ENCODE data around the gene ABHD12B. TPM values are rescaled to one million over a fixed set of nuclear protein-coding genes. Genes with fewer than 3 reads are reported as not detected.

Gene ABHD12B
- total and polyA plus RNA-seq, 2 experiments from 2014 or later: 9.0 to 52.8 TPM

DNA sequence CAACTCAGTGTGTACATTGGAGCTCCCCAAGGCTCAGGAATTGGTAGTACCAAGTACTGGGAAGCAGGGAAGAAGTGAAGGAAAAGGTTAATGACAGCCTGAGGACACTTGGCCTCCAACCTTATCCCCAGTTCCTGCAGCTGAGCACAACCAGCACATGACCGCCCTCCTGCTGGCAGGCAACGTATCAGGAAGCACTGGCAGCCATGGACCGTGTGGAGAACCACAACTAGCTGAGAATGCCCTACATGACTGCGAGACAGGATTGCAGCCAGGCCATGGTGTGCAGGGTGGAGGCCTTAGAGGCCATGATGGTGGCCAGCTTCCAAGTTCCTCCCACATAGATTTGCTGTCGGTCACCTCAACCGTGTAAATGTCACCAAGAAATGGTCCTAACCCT, 45.6 kb downstream of the ABHD12B start:
- H4K20me1 ChIP-seq (replicated peaks; ENCODE audit: insufficient read depth): no peaks in the 10 kb centered on the region
- H3K4me1 ChIP-seq (ENCODE audit: insufficient read depth): peaks cover 9% of the 10 kb centered on the region; the same call in 1 of the 2 replicates
- H2AFZ ChIP-seq: no peak overlapping the region
- no peaks in the 10 kb centered on the region for H3K27me3 ChIP-seq (ENCODE audit: insufficient read depth)
- no peaks in the 10 kb centered on the region for H3K9me3 Mint-ChIP-seq
- H3K27me3 Mint-ChIP-seq (ENCODE audit: insufficient read depth, low read depth, poor library complexity): no peaks in the 10 kb centered on the region
- no peak overlapping the region for H3K27ac Mint-ChIP-seq
- peaks cover 9% of the 10 kb centered on the region for H3K4me1 Mint-ChIP-seq
- ATAC-seq (no peak), DNase-seq (ENCODE audit: low spot score) (no peak)
- H3K4me3 ChIP-seq: no peak overlapping the region
- no peaks in the 10 kb centered on the region for H3K79me2 ChIP-seq (replicated peaks; ENCODE audit: insufficient read depth)
- H3F3A ChIP-seq (replicated peaks; ENCODE audit: low read depth): no peaks in the 10 kb centered on the region
- H3K27ac ChIP-seq (ENCODE audit: low read depth): no peak overlapping the region
- H3K4me2 ChIP-seq: no peak overlapping the region
- peaks cover 47% of the 10 kb centered on the region for H3K36me3 Mint-ChIP-seq (ENCODE audit: low read depth)
- H3K36me3 ChIP-seq (ENCODE audit: insufficient read depth): peaks cover 12% of the 10 kb centered on the region; the same call in 1 of the 2 replicates
- H3K4me3 Mint-ChIP-seq: no peak overlapping the region
- H3K9me2 ChIP-seq (ENCODE audit: insufficient read depth): no peaks in the 10 kb centered on the region
- TF ChIP-seq STAT1 (IDR thresholded peaks at IDR 0.05; ENCODE audit: unreplicated experiment) (no peak), EZH2phosphoT487 (IDR thresholded peaks at IDR 0.05; ENCODE audit: unreplicated experiment) (no peak), ZNF114 (CRISPR knock-in tag; IDR thresholded peaks at IDR 0.05) (no peak), CREB1 (CRISPR knock-in tag; IDR thresholded peaks at IDR 0.05; ENCODE audit: low read depth) (no peak), ZNF331 (CRISPR knock-in tag; IDR thresholded peaks at IDR 0.05; ENCODE audit: low read depth) (no peak), POLR2AphosphoS5 (IDR thresholded peaks at IDR 0.05; ENCODE audit: low read depth) (no peak), NANOG (IDR thresholded peaks at IDR 0.05; ENCODE audit: borderline replicate concordance) (no peak), JUNB (IDR thresholded peaks at IDR 0.05; ENCODE audit: unreplicated experiment) (no peak), EZH2 (IDR thresholded peaks at IDR 0.05; ENCODE audit: low read depth, unreplicated experiment) (no peak), REST (IDR thresholded peaks at IDR 0.05; ENCODE audit: unreplicated experiment) (no peak), CTCF (conservative IDR thresholded peaks at IDR 0.05; ENCODE audit: low read depth in 2 of 2) (no peak)
- TF ChIP-seq, protein P1, sequence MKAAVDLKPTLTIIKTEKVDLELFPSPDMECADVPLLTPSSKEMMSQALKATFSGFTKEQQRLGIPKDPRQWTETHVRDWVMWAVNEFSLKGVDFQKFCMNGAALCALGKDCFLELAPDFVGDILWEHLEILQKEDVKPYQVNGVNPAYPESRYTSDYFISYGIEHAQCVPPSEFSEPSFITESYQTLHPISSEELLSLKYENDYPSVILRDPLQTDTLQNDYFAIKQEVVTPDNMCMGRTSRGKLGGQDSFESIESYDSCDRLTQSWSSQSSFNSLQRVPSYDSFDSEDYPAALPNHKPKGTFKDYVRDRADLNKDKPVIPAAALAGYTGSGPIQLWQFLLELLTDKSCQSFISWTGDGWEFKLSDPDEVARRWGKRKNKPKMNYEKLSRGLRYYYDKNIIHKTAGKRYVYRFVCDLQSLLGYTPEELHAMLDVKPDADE (IDR thresholded peaks at IDR 0.05): no peak
- TF ChIP-seq, protein P2, sequence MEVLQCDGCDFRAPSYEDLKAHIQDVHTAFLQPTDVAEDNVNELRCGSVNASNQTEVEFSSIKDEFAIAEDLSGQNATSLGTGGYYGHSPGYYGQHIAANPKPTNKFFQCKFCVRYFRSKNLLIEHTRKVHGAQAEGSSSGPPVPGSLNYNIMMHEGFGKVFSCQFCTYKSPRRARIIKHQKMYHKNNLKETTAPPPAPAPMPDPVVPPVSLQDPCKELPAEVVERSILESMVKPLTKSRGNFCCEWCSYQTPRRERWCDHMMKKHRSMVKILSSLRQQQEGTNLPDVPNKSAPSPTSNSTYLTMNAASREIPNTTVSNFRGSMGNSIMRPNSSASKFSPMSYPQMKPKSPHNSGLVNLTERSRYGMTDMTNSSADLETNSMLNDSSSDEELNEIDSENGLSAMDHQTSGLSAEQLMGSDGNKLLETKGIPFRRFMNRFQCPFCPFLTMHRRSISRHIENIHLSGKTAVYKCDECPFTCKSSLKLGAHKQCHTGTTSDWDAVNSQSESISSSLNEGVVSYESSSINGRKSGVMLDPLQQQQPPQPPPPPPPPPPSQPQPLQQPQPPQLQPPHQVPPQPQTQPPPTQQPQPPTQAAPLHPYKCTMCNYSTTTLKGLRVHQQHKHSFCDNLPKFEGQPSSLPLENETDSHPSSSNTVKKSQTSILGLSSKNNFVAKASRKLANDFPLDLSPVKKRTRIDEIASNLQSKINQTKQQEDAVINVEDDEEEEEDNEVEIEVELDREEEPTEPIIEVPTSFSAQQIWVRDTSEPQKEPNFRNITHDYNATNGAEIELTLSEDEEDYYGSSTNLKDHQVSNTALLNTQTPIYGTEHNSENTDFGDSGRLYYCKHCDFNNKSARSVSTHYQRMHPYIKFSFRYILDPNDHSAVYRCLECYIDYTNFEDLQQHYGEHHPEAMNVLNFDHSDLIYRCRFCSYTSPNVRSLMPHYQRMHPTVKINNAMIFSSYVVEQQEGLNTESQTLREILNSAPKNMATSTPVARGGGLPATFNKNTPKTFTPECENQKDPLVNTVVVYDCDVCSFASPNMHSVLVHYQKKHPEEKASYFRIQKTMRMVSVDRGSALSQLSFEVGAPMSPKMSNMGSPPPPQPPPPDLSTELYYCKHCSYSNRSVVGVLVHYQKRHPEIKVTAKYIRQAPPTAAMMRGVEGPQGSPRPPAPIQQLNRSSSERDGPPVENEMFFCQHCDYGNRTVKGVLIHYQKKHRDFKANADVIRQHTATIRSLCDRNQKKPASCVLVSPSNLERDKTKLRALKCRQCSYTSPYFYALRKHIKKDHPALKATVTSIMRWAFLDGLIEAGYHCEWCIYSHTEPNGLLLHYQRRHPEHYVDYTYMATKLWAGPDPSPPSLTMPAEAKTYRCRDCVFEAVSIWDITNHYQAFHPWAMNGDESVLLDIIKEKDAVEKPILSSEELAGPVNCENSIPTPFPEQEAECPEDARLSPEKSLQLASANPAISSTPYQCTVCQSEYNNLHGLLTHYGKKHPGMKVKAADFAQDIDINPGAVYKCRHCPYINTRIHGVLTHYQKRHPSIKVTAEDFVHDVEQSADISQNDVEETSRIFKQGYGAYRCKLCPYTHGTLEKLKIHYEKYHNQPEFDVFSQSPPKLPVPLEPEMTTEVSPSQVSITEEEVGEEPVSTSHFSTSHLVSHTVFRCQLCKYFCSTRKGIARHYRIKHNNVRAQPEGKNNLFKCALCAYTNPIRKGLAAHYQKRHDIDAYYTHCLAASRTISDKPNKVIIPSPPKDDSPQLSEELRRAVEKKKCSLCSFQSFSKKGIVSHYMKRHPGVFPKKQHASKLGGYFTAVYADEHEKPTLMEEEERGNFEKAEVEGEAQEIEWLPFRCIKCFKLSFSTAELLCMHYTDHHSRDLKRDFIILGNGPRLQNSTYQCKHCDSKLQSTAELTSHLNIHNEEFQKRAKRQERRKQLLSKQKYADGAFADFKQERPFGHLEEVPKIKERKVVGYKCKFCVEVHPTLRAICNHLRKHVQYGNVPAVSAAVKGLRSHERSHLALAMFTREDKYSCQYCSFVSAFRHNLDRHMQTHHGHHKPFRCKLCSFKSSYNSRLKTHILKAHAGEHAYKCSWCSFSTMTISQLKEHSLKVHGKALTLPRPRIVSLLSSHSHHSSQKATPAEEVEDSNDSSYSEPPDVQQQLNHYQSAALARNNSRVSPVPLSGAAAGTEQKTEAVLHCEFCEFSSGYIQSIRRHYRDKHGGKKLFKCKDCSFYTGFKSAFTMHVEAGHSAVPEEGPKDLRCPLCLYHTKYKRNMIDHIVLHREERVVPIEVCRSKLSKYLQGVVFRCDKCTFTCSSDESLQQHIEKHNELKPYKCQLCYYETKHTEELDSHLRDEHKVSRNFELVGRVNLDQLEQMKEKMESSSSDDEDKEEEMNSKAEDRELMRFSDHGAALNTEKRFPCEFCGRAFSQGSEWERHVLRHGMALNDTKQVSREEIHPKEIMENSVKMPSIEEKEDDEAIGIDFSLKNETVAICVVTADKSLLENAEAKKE (CRISPR knock-in tag; IDR thresholded peaks at IDR 0.05): no peak

All from GM23338 (cell line).